ENCODE measurements around the gene METTL5.
"Not testable (repeated sequence)": the region's sequence is repeated elsewhere in the genome, so short reads cannot be mapped to it uniquely, and the experiment has no call there.

The METTL5 gene

DNA sequence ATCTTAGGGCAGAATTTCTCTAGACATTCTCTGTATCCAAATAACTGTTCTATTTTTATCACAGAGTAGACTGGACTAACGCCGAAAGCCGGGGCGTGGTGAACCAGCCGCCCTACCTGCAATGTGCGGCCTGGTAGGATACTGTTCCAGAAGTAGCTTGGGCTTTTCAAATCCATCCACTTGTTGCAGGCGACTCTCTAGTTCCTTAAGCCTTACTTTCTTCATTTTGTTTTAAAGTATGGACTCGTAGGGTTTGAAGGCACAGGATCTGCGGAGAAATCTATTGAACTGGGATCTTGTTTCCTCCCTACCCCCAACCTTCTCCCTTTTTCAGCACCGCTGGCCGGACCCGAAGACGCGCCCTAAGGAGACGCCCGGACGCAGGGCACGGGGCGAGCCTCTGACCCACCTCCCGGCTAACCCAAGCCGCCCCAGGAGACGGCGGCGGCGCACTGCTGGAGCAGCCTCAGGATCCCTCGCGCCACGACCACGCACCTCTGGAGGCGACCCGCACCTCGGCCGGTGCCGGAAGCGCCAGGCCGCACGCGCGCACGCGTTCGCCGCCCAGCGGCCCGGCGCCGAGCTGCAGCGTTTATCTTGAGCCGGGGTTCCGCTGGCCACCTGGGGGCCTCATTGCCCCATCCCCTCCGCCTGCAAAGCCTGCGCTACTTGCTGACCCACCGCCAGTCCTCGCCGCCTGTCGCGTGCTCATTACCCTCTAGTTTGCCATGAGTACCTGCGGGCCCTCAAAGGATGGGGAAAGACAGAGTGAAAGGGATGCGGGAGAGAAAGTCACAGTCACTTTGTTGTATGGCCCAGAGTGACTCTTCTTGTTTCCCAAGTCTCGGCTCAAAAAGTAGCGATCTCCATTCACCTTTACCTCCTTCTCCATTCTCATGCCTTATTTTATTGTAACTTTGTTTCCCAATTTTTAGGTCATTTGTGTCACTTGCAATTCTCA, at the start of gene METTL5:
Gene METTL5 (minus strand): TSS at position 533 of the 961 bp plus-strand sequence. CDS start 308 bp downstream, at position 225.
- peak; percentile 87 for DNase-seq

- no peak for DNase-seq
Measured at GRCh38 chr2:169871994-169872393, 47.3 kb upstream of the METTL5 start.

DNA sequence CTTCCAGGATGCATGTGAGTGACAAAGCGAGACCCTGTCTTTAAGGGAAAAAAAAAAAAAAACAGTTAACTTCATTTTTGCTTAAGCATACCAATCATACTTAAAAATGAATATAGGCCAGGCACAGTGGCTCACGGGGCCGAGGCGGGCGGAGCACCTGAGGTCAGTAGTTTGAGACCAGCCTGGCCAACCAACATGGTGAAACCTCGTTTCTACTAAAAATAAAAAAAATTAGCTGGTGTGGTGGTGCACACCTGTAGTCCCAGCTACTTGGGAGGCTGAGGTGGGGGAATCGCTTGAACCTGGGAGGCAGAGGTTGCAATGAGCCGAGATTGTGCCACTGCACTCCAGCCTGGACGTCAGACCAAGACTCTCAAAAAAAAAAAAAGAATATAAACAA, 46.7 kb upstream of the METTL5 start:
- DNase-seq, result not testable (repeated sequence)

DNA sequence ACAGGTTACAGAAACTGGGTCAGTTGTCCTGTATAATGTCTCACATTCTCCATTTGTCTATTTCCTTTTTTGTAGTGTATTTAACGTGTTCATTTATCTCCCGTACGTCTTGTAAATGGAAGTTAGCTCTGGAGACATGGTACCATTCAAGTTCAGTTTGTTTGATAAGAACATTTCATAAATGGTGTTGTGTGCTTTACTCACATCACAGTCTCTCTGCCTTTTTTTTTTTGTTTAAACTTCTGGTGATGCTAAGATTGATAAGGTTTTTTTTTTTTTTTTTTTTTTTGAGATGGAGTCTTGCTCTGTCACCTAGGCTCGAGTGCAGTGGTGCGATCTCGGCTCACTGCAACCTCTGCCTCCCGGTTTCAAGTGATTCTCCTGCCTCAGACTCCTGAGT, 44.2 kb upstream of the METTL5 start:
- DNase-seq, result no peak

DNA sequence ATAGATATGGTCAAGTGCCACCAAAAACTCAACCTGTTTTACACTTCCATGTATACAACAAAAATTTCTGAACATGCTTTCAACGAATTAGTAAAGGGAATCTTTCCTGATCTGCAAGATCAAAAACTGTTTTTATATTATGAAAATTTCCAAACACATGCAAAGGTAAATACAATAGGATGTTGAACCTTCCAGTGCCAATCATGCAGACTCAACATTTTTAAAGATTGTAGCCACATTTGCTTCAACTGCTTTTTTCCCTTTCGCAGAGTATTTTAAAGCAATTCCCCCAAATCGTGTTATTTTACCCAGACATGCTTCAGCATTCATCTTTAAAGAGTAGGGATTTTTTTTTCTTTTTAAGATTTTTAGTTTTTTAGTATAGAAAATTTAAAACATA, 42.9 kb upstream of the METTL5 start:
- DNase-seq, result no peak

GRCh38 chr2:169866230-169866629, 41.5 kb upstream of the METTL5 start:
- DNase-seq, result not testable (repeated sequence)

GRCh38 chr2:169865492-169865891, 40.8 kb upstream of the METTL5 start:
- no peak for DNase-seq

DNA sequence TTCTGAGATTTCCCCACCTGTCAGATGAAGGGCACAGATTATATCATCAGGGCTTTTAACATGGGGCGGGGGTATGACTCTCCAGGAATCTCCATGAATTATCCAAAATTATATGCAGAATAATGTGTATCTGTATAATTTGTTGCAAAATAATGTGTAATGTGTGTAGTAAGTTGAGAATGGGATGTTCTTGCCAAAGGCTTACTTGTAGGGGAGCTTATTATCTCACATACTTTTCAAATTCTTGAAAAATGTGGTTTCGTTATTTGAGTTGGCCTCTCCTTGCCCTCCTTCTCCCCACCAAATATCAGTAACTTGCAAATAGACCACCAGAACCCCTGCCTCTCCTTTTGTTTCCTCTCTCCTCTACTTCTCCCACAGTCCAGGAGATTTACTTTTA, 38.1 kb upstream of the METTL5 start:
- DNase-seq, result no peak

DNA sequence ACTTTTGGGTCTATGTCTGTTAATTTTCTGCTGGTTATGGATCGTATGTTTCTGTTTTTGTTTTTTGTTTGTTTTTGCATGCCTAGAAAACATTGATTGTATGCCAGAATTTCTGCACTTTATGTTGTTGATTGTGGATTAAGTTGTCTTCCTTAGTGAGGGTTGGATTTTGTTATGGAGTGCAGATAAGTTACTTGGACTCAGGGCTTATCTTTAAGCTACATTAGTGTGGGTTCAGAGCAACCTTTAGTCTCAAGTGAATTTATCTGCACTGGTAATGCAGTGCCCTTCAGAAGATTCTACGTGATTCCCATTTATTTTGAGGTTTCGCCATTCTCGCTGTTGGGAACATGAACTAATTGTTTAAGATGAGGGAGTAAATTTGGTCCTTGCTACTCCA, 35.4 kb upstream of the METTL5 start:
- DNase-seq, result no peak

GRCh38 chr2:169859423-169859822, 34.7 kb upstream of the METTL5 start:
- DNase-seq, result no peak

- DNase-seq, result not testable (repeated sequence)
Measured at GRCh38 chr2:169855281-169856258, 30.9 kb upstream of the METTL5 start.

DNA sequence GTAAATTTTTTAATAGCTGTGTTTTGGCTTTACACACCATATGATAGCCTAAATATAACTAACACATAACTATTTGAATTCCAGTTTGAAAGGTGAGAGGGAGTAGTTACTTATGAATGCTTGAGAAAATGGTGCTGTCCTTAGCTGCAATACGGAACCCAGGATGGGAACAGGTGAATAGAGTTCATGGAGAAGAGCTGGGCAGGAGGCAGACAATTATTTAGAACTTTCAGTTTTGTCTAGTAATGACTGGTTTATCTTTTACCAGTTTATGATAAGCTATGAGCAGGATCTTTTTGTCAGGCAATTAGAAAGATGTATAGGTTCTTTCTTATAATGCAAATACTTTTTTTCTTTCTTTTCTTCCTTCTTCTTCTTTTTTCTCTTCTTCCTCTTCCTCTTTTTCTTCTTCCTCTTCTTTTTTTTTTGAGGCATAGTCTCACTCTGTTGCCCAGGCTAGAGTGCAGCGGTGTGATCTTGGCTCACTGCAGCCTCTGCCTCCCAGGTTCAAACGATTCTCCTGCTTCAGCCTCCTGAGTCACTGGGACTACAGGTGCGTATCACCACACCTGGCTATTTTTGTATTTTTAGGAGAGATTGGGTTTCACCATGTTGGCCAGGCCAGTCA, 28.4 kb upstream of the METTL5 start:
- no peak for DNase-seq

- DNase-seq, result no peak
Measured at GRCh38 chr2:169849710-169850109, 25.0 kb upstream of the METTL5 start.

DNA sequence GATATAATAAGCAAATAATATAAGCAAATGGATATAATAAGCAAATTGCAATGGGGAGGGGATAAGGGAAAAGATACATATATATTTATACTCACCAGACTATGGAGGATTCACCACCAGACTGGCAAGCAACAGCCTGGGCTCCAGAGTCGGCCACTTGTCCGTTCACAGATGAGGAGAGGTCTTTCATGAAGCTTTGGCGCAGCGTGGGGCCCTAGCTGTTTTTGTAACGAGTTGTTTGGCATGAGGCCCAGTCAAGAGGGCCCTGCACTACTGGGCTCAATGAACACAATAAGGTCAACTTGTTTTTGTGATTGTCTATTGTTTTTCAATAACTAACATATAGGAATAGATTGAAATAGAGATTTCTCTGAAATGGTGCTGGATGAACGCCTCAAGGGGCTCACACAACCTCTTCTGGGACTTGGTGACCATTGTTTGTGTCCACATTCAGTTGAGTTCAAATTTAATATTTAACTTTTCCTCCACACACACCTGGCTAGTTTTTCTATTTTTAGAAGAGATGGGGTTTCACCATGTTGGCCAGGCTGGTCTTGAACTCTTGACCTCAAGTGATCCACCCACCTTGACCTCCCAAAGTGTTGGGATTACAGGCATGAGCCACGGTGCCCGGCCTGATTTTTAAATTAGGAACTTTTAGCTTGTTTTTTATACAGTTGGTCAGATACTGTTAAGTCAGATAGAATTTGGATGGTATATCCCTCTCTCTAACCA, 24.4 kb upstream of the METTL5 start:
- DNase-seq, result not testable (repeated sequence)

DNA sequence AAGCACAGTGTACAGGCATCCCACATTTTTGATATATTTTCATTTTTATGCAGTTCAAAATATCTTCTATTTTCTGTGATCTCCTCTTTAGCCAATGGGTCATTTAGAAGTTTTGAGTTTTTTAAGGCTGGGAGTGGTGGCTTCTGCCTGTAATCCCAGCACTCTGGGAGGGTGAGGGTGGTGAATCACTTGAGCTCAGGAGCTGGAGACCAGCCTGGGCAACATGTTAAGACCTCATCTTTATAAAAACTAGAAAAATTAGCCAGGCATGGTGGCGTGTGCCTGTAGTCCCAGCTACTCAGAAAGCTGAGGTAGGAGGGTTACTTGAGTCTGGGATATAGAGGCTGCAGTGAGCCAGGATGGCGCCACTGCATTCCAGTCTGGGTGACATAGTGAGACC, 20.3 kb upstream of the METTL5 start:
- no peak for DNase-seq

- not testable (repeated sequence) for DNase-seq
Measured at GRCh38 chr2:169841625-169842024, 16.9 kb upstream of the METTL5 start.

- no peak for DNase-seq
Measured at GRCh38 chr2:169840747-169841142, 16.0 kb upstream of the METTL5 start.

GRCh38 chr2:169839954-169840746, 15.4 kb upstream of the METTL5 start:
- no peak for DNase-seq

DNA sequence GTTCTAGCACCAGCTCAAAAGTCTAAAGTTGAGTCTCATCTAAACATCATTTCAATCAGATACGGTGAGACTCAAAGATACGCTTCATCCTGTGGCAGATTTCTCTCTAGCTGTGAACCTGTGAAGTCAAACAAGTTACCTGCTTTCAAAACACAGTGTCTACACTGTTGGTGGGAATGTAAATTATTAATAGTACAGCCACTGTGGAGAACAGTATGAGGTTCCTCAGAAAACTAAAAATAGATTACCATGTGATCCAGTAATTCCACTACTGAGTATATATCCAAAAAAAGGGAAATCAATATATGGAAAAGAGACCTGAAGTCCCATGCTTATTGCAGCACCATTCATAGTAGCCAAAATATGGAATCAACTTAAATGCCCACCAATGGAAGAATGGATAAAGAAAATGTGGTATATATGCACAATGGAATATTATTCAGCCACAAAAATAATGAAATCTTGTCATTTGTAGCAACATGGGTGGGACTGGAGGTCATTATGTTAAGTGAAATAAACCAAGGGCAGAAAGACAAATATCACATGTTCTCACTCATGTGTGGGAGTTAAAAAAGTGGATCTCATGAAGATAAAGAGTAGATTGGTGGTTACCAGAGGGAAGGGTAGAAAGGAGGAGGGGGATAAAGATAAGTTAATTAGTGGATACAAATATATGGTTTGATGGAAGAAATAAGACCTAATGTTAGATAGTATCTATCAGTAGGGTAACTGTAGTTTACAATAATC, 14.2 kb upstream of the METTL5 start:
- DNase-seq, result no peak

DNA sequence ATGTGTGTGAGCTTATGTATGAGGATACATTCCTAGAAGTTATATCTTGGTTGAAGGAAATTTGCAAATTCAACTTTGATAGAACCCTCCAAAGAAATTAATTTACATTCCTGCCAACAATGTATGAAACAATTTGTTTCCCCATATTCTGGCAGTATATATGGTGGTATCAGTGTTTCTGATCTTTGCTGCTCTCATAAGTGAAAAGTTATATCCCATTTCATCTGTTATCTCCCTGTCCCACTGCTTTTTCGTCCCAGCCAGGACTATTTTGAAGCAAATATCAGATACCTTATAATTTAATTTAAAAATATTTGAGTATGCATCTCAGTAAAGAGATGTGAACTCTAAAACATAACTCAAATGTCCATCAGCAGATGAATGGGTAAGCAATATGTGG, 9.7 kb upstream of the METTL5 start:
- no peak for DNase-seq

Measured in femur (tissue), 1 donor.